K562 (cell line): ENCODE results near the gene CHD8. TPM values are rescaled to one million over a fixed set of nuclear protein-coding genes. Genes with fewer than 3 reads are reported as not detected.

Source experiments
- BMI1 ChIP-seq: fragments of 150-350 bp; IDR thresholded peaks from 2 replicates; pipeline ENCODE4 v1.6.1; 2014; ENCODE audit warnings: low read length
- CEBPB ChIP-seq: fragments of 450-650 bp; IDR thresholded peaks from 2 replicates; pipeline ENCODE4 v1.6.1; 2016; ENCODE audit warnings: missing genetic modification characterization, missing compliant biosample characterization
- CHD4 ChIP-seq: fragments of 200-600 bp; sonication (generic); IDR thresholded peaks from 3 replicates; pipeline ENCODE4 v1.6.1; 2012; ENCODE audit warnings: low read depth, mild to moderate bottlenecking, mixed read lengths, low read length, inconsistent platforms; ENCODE audit not compliant: insufficient read depth, insufficient replicate concordance, poor library complexity, severe bottlenecking
- FOXJ3 ChIP-seq: sonication (generic); formaldehyde crosslinking; IDR thresholded peaks from 2 replicates; pipeline ENCODE4 v1.4.0; 2020; ENCODE audit warnings: mild to moderate bottlenecking, missing genetic modification reagents
- FOXK1 ChIP-seq: sonication (generic); formaldehyde crosslinking; IDR thresholded peaks from 2 replicates; pipeline ENCODE4 v1.8.0; 2022; ENCODE audit warnings: missing genetic modification reagents, mild to moderate bottlenecking, borderline replicate concordance
- GATA2 ChIP-seq: sonication (generic); formaldehyde crosslinking; IDR thresholded peaks from 2 replicates; pipeline ENCODE4 v1.4.0; 2020; ENCODE audit warnings: mild to moderate bottlenecking, missing genetic modification reagents
- JUNB ChIP-seq: fragments of 450-650 bp; formaldehyde crosslinking; conservative IDR thresholded peaks from 2 replicates; pipeline ENCODE4 v1.4.0; 2020; ENCODE audit warnings: mild to moderate bottlenecking
- NR2C1 ChIP-seq, 2 experiments: fragments of 450-650 bp; IDR thresholded peaks; 2 replicates each; pipeline ENCODE4 v1.6.1; 2017; ENCODE audit warnings: mild to moderate bottlenecking in 2 of 2, antibody characterized with exemption in 1 of 2, inconsistent platforms in 1 of 2, missing compliant biosample characterization in 1 of 2, missing genetic modification characterization in 1 of 2
- PCBP1 ChIP-seq: fragments of 200-400 bp; formaldehyde crosslinking; IDR thresholded peaks from 2 replicates; pipeline ENCODE4 v1.6.1; 2018; ENCODE audit warnings: mild to moderate bottlenecking, low read depth, low read length; ENCODE audit not compliant: poor library complexity, severe bottlenecking
- RCOR1 ChIP-seq, 2 experiments: IDR thresholded peaks; 2 replicates each; pipeline ENCODE4 v1.6.1; 2012; ENCODE audit warnings: low read depth in 2 of 2, low read length in 2 of 2, borderline replicate concordance in 1 of 2, improper control_type of control experiment in 1 of 2
- SAFB2 ChIP-seq: fragments of 200-400 bp; formaldehyde crosslinking; IDR thresholded peaks from 2 replicates; pipeline ENCODE4 v1.6.1; 2018; ENCODE audit warnings: borderline replicate concordance, low read length, low read depth, moderate library complexity; ENCODE audit not compliant: severe bottlenecking
- SLC30A9 ChIP-seq: fragments of 250-450 bp; sonication (Bioruptor Pico); IDR thresholded peaks from 2 replicates; pipeline ENCODE4 v1.8.0; 2022; ENCODE audit warnings: mild to moderate bottlenecking, moderate library complexity
- TCF7 ChIP-seq: sonication (generic); IDR thresholded peaks from 2 replicates; pipeline ENCODE4 v1.6.1; 2016; ENCODE audit warnings: antibody characterized with exemption, borderline replicate concordance
- ZNF507 ChIP-seq: conservative IDR thresholded peaks from 2 replicates; pipeline ENCODE4 v1.6.1; 2017; ENCODE audit warnings: missing genetic modification characterization, missing compliant biosample characterization
- ZNF696 ChIP-seq: fragments of 250-450 bp; sonication (Bioruptor Pico); conservative IDR thresholded peaks from 2 replicates; pipeline ENCODE4 v1.4.0; 2020; ENCODE audit warnings: mild to moderate bottlenecking, moderate library complexity
- ZNF830 ChIP-seq: fragments of 250-450 bp; sonication (Bioruptor Pico); IDR thresholded peaks from 2 replicates; pipeline ENCODE4 v1.5.0; 2021; ENCODE audit warnings: mild to moderate bottlenecking
- polyA plus RNA-seq, 8 experiments: library from polyadenylated mRNA; depleted of rRNA in 4 of 8; stranded (reverse) in 5 of 8; unstranded in 3 of 8; fragments of >200 nt; fragmentation: Nextera tagmentation in 2 of 8; fragmentation: Illumina TruSeq in 1 of 8; extraction: Ambion mirVana in 2 of 8; extraction: Trizol in 1 of 8; gene quantifications; 2 replicates each; pipeline versions ENCODE4 v1.2.1 to v1.2.3, GENCODE V29; 2011 to 2014; ENCODE audit warnings: inconsistent platforms in 1 of 8, missing spikeins in 1 of 8
- total RNA-seq, 7 experiments: library from RNA; depleted of rRNA in 6 of 7; stranded (reverse); fragments of >200 nt in 6 of 7; fragmentation: Illumina TruSeq in 2 of 7; extraction: Trizol in 2 of 7; gene quantifications; 2 replicates each; pipeline versions ENCODE4 v1.2.1 to v1.2.3, GENCODE V29; 2011 to 2021; ENCODE audit warnings: low replicate concordance in 1 of 7
- TF ChIP-seq, protein P1 (sequence below), 3 experiments: IDR thresholded peaks in 2 of 3; conservative IDR thresholded peaks in 1 of 3; 2 replicates each; pipeline ENCODE4 v1.5.1; 2011 to 2012; ENCODE audit warnings: low read length in 3 of 3, mild to moderate bottlenecking in 3 of 3, control low read depth in 2 of 3, improper control_type of control experiment in 1 of 3, inconsistent platforms in 1 of 3, low read depth in 1 of 3, mixed read lengths in 1 of 3, moderate library complexity in 1 of 3; ENCODE audit not compliant: insufficient read depth in 2 of 3
- TF ChIP-seq, protein P2 (sequence below): sonication (generic); formaldehyde crosslinking; IDR thresholded peaks from 2 replicates; pipeline ENCODE4 v1.8.1; 2023; ENCODE audit warnings: missing genetic modification reagents, mild to moderate bottlenecking, borderline replicate concordance
- TF ChIP-seq, protein P3 (sequence below): fragments of 450-650 bp; formaldehyde crosslinking; IDR thresholded peaks from 2 replicates; pipeline ENCODE4 v1.4.0; 2020; ENCODE audit warnings: mild to moderate bottlenecking, moderate library complexity

The CHD8 gene
- total and polyA plus RNA-seq, 9 of the 15 experiments (the other 6 are each of a cell fraction or from before 2014, with no cell fraction given): 11.1 to 51.2 (median 32.8) TPM

DNA sequence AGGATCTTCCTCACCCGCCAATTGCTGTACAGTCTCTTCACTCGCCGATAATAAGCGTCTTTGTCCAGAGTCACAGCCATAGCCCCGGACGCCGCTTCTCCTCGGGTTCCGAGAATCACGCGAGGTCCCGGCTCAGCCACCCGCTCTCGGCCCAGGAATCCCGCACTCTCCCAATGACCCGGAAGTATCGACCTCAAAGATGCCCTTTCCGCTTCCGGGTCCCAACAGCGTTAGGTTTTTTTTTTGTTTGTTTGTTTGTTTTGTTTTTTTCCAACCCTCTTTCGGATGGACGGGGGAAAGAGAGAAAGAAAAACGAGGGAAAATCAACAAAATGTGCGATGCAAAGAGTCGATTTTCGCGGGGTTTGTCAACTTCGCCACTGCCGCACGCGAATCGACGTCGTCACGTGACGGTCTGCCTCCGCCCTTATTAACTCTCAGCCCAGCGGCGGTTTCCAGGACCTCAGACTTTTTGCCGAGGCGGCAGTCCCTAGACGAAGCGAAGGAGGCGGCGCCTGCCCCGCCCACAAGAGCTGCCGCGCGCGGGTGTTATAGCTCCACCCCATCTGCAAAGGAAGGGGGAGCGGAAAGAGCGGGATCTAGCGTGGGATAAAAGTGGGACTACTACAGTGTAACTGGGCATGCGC, 72.0 kb downstream of the CHD8 start, which contains the start of gene SUPT16H (continued):
- TF ChIP-seq NR2C1 (IDR thresholded peaks at IDR 0.05) (peak; percentile 99), NR2C1 (tag; IDR thresholded peaks at IDR 0.05) (peak; percentile 98), SAFB2 (no peak), JUNB (CRISPR knock-in tag) (no peak), FOXJ3 (CRISPR knock-in tag) (no peak), FOXK1 (no peak), SLC30A9 (CRISPR knock-in tag) (no peak), TCF7 (no peak), ZNF507 (tag) (no peak), CHD4 (no peak), RCOR1 (IDR thresholded peaks at IDR 0.05; ENCODE audit: borderline replicate concordance in 1 of 2, low read depth in 2 of 2, low read length in 2 of 2) (0 out of 4 replicates have a peak, but pooled peaks of 1 of the 2 experiments have one; percentile 47), ZNF696 (CRISPR knock-in tag) (no peak), GATA2 (CRISPR knock-in tag) (no peak), CEBPB (tag) (no peak), PCBP1 (no peak), ZNF830 (CRISPR knock-in tag) (no peak), BMI1 (no peak)
- TF ChIP-seq, protein P1, sequence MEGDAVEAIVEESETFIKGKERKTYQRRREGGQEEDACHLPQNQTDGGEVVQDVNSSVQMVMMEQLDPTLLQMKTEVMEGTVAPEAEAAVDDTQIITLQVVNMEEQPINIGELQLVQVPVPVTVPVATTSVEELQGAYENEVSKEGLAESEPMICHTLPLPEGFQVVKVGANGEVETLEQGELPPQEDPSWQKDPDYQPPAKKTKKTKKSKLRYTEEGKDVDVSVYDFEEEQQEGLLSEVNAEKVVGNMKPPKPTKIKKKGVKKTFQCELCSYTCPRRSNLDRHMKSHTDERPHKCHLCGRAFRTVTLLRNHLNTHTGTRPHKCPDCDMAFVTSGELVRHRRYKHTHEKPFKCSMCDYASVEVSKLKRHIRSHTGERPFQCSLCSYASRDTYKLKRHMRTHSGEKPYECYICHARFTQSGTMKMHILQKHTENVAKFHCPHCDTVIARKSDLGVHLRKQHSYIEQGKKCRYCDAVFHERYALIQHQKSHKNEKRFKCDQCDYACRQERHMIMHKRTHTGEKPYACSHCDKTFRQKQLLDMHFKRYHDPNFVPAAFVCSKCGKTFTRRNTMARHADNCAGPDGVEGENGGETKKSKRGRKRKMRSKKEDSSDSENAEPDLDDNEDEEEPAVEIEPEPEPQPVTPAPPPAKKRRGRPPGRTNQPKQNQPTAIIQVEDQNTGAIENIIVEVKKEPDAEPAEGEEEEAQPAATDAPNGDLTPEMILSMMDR (IDR thresholded peaks at IDR 0.05 in 2 of 3, conservative IDR thresholded peaks at IDR 0.05 in 1 of 3; ENCODE audit: insufficient read depth in 2 of 3, low read depth in 1 of 3, low read length in 3 of 3): no peak
- TF ChIP-seq, protein P2, sequence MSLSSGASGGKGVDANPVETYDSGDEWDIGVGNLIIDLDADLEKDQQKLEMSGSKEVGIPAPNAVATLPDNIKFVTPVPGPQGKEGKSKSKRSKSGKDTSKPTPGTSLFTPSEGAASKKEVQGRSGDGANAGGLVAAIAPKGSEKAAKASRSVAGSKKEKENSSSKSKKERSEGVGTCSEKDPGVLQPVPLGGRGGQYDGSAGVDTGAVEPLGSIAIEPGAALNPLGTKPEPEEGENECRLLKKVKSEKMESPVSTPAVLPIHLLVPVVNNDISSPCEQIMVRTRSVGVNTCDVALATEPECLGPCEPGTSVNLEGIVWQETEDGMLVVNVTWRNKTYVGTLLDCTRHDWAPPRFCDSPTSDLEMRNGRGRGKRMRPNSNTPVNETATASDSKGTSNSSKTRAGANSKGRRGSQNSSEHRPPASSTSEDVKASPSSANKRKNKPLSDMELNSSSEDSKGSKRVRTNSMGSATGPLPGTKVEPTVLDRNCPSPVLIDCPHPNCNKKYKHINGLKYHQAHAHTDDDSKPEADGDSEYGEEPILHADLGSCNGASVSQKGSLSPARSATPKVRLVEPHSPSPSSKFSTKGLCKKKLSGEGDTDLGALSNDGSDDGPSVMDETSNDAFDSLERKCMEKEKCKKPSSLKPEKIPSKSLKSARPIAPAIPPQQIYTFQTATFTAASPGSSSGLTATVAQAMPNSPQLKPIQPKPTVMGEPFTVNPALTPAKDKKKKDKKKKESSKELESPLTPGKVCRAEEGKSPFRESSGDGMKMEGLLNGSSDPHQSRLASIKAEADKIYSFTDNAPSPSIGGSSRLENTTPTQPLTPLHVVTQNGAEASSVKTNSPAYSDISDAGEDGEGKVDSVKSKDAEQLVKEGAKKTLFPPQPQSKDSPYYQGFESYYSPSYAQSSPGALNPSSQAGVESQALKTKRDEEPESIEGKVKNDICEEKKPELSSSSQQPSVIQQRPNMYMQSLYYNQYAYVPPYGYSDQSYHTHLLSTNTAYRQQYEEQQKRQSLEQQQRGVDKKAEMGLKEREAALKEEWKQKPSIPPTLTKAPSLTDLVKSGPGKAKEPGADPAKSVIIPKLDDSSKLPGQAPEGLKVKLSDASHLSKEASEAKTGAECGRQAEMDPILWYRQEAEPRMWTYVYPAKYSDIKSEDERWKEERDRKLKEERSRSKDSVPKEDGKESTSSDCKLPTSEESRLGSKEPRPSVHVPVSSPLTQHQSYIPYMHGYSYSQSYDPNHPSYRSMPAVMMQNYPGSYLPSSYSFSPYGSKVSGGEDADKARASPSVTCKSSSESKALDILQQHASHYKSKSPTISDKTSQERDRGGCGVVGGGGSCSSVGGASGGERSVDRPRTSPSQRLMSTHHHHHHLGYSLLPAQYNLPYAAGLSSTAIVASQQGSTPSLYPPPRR (CRISPR knock-in tag): no peak
- TF ChIP-seq, protein P3, sequence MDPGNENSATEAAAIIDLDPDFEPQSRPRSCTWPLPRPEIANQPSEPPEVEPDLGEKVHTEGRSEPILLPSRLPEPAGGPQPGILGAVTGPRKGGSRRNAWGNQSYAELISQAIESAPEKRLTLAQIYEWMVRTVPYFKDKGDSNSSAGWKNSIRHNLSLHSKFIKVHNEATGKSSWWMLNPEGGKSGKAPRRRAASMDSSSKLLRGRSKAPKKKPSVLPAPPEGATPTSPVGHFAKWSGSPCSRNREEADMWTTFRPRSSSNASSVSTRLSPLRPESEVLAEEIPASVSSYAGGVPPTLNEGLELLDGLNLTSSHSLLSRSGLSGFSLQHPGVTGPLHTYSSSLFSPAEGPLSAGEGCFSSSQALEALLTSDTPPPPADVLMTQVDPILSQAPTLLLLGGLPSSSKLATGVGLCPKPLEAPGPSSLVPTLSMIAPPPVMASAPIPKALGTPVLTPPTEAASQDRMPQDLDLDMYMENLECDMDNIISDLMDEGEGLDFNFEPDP (CRISPR knock-in tag): no peak
